SK-N-MC (cell line): ENCODE data around the gene SGTA.

Experiments used
- EZH2 ChIP-seq: fragments of 200-600 bp; sonication (generic); IDR thresholded peaks from one replicate; pipeline ENCODE4 v1.6.1; 2017; ENCODE audit warnings: antibody characterized with exemption
- FOXP2 ChIP-seq: optimal IDR thresholded peaks from 2 replicates; pipeline ENCODE3; 2011; ENCODE audit warnings: mild to moderate bottlenecking, moderate library complexity; ENCODE audit not compliant: insufficient read depth; ENCODE audit errors: extremely low read length, control extremely low read depth
- POLR2AphosphoS5 ChIP-seq: IDR thresholded peaks from 2 replicates; pipeline ENCODE4 v1.6.1; 2012; ENCODE audit warnings: mild to moderate bottlenecking, low read depth, low read length, borderline replicate concordance

- TF ChIP-seq POLR2AphosphoS5: no peak
- TF ChIP-seq EZH2: no peak
- no peak for TF ChIP-seq FOXP2
Measured at GRCh38 chr19:2802826-2803225, 19.8 kb upstream of the SGTA start.
